CD4-positive, alpha-beta T cell (primary cell): ENCODE measurements around the gene SELENOS. TPM values are rescaled to one million over a fixed set of nuclear protein-coding genes. Genes with fewer than 3 reads are reported as not detected.

Experiments
- ATAC-seq: fragments of 200-7000 bp; cut with Tn5 transposase; one replicate; pipeline ENCODE4 v1.10.0; 2022; ENCODE audit warnings: mild to moderate bottlenecking; ENCODE audit not compliant: poor library complexity
- CTCF ChIA-PET: fragments of 350-600 bp; sonication (Branson Sonifier 250); formaldehyde crosslinking; loops from one replicate; lab custom pipeline; 2021; ENCODE audit warnings: antibody characterized with exemption, inconsistent platforms; lab: Charles Lee
- POLR2A ChIA-PET: fragments of 350-600 bp; sonication (Branson Sonifier 250); formaldehyde crosslinking; loops from one replicate; lab custom pipeline; 2021; ENCODE audit warnings: antibody characterized with exemption, inconsistent platforms; lab: Charles Lee
- DNase-seq, 14 experiments: peaks; one replicate each; pipeline ENCODE4 v3.0.0-alpha.2; 2013 to 2020; ENCODE audit warnings: mixed read lengths in 2 of 14
- H3K27ac ChIP-seq, 2 donors: one replicate each; pipeline versions ENCODE4 v1.5.1 to v1.7.0; 2013; ENCODE audit warnings: low read length in 2 of 2, low read depth in 1 of 2, mild to moderate bottlenecking in 1 of 2
- H3K27me3 ChIP-seq, 2 experiments: 1 replicate in 1 of 2; 2 replicates in 1 of 2; pipeline versions ENCODE4 v1.6.1 to v1.7.0; 2013; ENCODE audit warnings: low read length in 2 of 2, control low read depth in 1 of 2, mild to moderate bottlenecking in 1 of 2, moderate library complexity in 1 of 2; ENCODE audit not compliant: insufficient read depth in 2 of 2, control insufficient read depth in 1 of 2
- H3K36me3 ChIP-seq: one replicate; pipeline ENCODE4 v1.6.1; 2013; ENCODE audit warnings: low read length, control low read depth; ENCODE audit not compliant: insufficient read depth
- H3K4me1 ChIP-seq: one replicate; pipeline ENCODE4 v1.6.1; 2013; ENCODE audit warnings: low read length, control low read depth; ENCODE audit not compliant: insufficient read depth
- H3K4me3 ChIP-seq: one replicate; pipeline ENCODE4 v1.5.1; 2013; ENCODE audit warnings: mild to moderate bottlenecking, low read length, moderate library complexity
- H3K9me3 ChIP-seq, 2 experiments: 1 replicate in 1 of 2; 2 replicates in 1 of 2; pipeline versions ENCODE4 v1.6.1 to v1.7.0; 2013; ENCODE audit warnings: low read length in 2 of 2, mild to moderate bottlenecking in 2 of 2, control low read depth in 1 of 2, moderate library complexity in 1 of 2; ENCODE audit not compliant: control insufficient read depth in 1 of 2, insufficient read depth in 1 of 2
- H3K27ac Mint-ChIP-seq: one replicate; pipeline ENCODE4 v1.8.0; 2020; ENCODE audit warnings: mixed read lengths
- H3K27me3 Mint-ChIP-seq: one replicate; pipeline ENCODE4 v1.8.0; 2021; ENCODE audit warnings: mixed read lengths
- H3K36me3 Mint-ChIP-seq: one replicate; pipeline ENCODE4 v1.8.0; 2021; ENCODE audit warnings: low read depth, mixed read lengths
- H3K4me1 Mint-ChIP-seq: one replicate; pipeline ENCODE4 v1.8.0; 2021; ENCODE audit warnings: low read depth, mixed read lengths
- H3K4me3 Mint-ChIP-seq: one replicate; pipeline ENCODE4 v1.8.0; 2020; ENCODE audit warnings: mild to moderate bottlenecking, mixed read lengths
- H3K9me3 Mint-ChIP-seq: one replicate; pipeline ENCODE4 v1.8.0; 2020; ENCODE audit warnings: mixed read lengths
- CTCF ChIP-seq: fragments of 200-600 bp; IDR thresholded peaks from one replicate; pipeline ENCODE4 v1.8.0; 2022; ENCODE audit warnings: antibody characterized with exemption, mild to moderate bottlenecking
- intact Hi-C, 2 experiments: fragments of 100-400 bp; cut with DNase I in 1 of 2; cut with micrococcal nuclease in 1 of 2; formaldehyde crosslinking; loops; one replicate each; pipeline versions ENCODE4 v1.15.1 to v1.9.0; 2023 to 2025; cut with DNase I, micrococcal nuclease
- total RNA-seq, 174 experiments: library from RNA in 2 of 174; stranded (reverse) in 2 of 174; gene quantifications; one replicate each; pipeline ENCODE4 v1.2.3 and lab custom pipeline; 2021 to 2026

Gene SELENOS
- total RNA-seq, 2 experiments from 2014 or later, result 41.7 to 48.5 TPM

- POLR2A ChIA-PET, result no interaction called here
- intact Hi-C loops, result no loop called here
- TF ChIP-seq CTCF, result no peak
- H3K4me3 ChIP-seq, result no peak overlapping the region
- H3K36me3 ChIP-seq, result no peaks in the 10 kb centered on the region
- no peak overlapping the region for H3K27ac Mint-ChIP-seq
- ATAC-seq, result no peak
- peaks cover 0 to 2% of the 10 kb centered on the region in 2 experiments for H3K27me3 ChIP-seq
- H3K27me3 Mint-ChIP-seq, result peaks cover 21% of the 10 kb centered on the region
- H3K9me3 ChIP-seq, result no peaks in the 10 kb centered on the region
- CTCF ChIA-PET, result no interaction called here
- no peak overlapping the region for H3K27ac ChIP-seq
- H3K4me1 ChIP-seq, result peaks cover 12% of the 10 kb centered on the region
- DNase-seq, result no peak
- H3K4me1 Mint-ChIP-seq, result peaks cover 16% of the 10 kb centered on the region
- H3K4me3 Mint-ChIP-seq, result no peak overlapping the region
- H3K36me3 Mint-ChIP-seq, result no peaks in the 10 kb centered on the region
- H3K9me3 Mint-ChIP-seq, result peaks cover 4% of the 10 kb centered on the region
Measured at GRCh38 chr15:101316529-101316928, 39.2 kb upstream of the SELENOS start.

- H3K36me3 ChIP-seq, result no peaks in the 10 kb centered on the region
- no peak overlapping the region for H3K27ac Mint-ChIP-seq
- no peak for TF ChIP-seq CTCF
- peaks cover 0 to 2% of the 10 kb centered on the region in 2 experiments for H3K27me3 ChIP-seq
- no peaks in the 10 kb centered on the region for H3K36me3 Mint-ChIP-seq
- no peaks in the 10 kb centered on the region for H3K9me3 ChIP-seq
- H3K4me3 Mint-ChIP-seq, result no peak overlapping the region
- ATAC-seq (no peak), DNase-seq (no peak)
- peaks cover 10% of the 10 kb centered on the region for H3K4me1 Mint-ChIP-seq
- peaks cover 7% of the 10 kb centered on the region for H3K4me1 ChIP-seq
- no peak overlapping the region for H3K27ac ChIP-seq
- ChIA-PET POLR2A (no interaction called here), CTCF (no interaction called here)
- peaks cover 21% of the 10 kb centered on the region for H3K27me3 Mint-ChIP-seq
- intact Hi-C loops, result no loop called here
- H3K9me3 Mint-ChIP-seq, result peaks cover 4% of the 10 kb centered on the region
- H3K4me3 ChIP-seq, result no peak overlapping the region
Measured at GRCh38 chr15:101315736-101316135, 38.5 kb upstream of the SELENOS start.

- peaks cover 21% of the 10 kb centered on the region for H3K27me3 Mint-ChIP-seq
- H3K4me1 ChIP-seq, result no peaks in the 10 kb centered on the region
- H3K4me3 ChIP-seq, result no peak overlapping the region
- H3K27ac Mint-ChIP-seq, result no peak overlapping the region
- no peaks in the 10 kb centered on the region for H3K9me3 ChIP-seq
- H3K27ac ChIP-seq, result no peak overlapping the region
- H3K4me1 Mint-ChIP-seq, result peaks cover 4% of the 10 kb centered on the region
- no peaks in the 10 kb centered on the region for H3K36me3 ChIP-seq
- ChIA-PET CTCF (no interaction called here), POLR2A (no interaction called here)
- ATAC-seq (no peak), DNase-seq (no peak)
- no peak overlapping the region for H3K4me3 Mint-ChIP-seq
- intact Hi-C loops, result no loop called here
- TF ChIP-seq CTCF, result no peak
- H3K36me3 Mint-ChIP-seq, result no peaks in the 10 kb centered on the region
- H3K27me3 ChIP-seq, result peaks cover 0 to 2% of the 10 kb centered on the region in 2 experiments
- H3K9me3 Mint-ChIP-seq, result no peaks in the 10 kb centered on the region
Measured at GRCh38 chr15:101314336-101315125, 37.2 kb upstream of the SELENOS start.
